Thyroid gland (tissue), 4 donors: ENCODE data around the gene PDE5A.

Experiments
- CTCF ChIP-seq, 6 experiments: fragments of 200-600 bp in 3 of 6; fragments of 450-650 bp in 3 of 6; sonication (generic) in 3 of 6; IDR thresholded peaks; one replicate each; pipeline ENCODE4 v1.5.1; 2016 to 2019; ENCODE audit warnings: antibody characterized with exemption in 6 of 6, mild to moderate bottlenecking in 2 of 6, inconsistent platforms in 1 of 6, moderate library complexity in 1 of 6
- POLR2A ChIP-seq, 2 donors: fragments of 450-650 bp; IDR thresholded peaks; one replicate each; pipeline ENCODE4 v1.6.1; 2017; ENCODE audit warnings: antibody characterized with exemption in 2 of 2, mild to moderate bottlenecking in 2 of 2, moderate library complexity in 1 of 2

GRCh38 chr4:119675391-119675790, 46.8 kb upstream of the PDE5A start:
- TF ChIP-seq POLR2A (IDR thresholded peaks at IDR 0.05) (no peak), CTCF (IDR thresholded peaks at IDR 0.05) (no peak)
